Measurements from ENCODE around the gene THY1. TPM values are rescaled to one million over a fixed set of nuclear protein-coding genes. Genes with fewer than 3 reads are reported as not detected.

Gene THY1
- total RNA-seq, 2 experiments from 2014 or later: not detected

DNA sequence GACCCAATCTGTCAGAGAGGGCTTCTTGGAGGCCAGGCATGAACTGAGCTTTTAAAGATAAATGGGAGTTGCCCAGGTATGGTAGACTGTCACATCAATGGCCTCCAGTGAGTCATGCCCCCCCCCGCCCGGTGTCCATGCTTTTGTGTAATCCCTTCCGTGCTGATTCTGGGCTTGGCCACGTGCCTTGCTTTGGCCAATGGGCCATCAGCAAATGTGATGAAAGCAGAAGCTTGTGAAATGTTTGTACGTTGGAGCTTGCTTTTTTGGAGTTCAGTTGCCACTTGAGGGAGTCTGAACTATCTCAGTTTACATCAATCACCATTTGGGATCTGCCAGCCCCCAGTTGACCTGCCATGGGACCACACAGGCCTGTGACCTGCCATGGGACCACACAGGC, 4.3 kb upstream of the THY1 start:
- H2AFZ ChIP-seq (ENCODE audit: low read length): no peak overlapping the region
- no peak overlapping the region for H3K4me3 ChIP-seq (ENCODE audit: low read depth, low read length, poor library complexity, severe bottlenecking)
- ChIA-PET CTCF (ENCODE audit: unreplicated experiment) (no interaction called here), POLR2A (interaction anchor here (0.7 to 1.4 kb wide), 2 partner anchors 10 to 11 kb away, joined by 3 read pairs; no protein-coding TSS in a partner anchor)
- intact Hi-C loops (cut with micrococcal nuclease; ENCODE audit: unreplicated experiment): no loop called here
- no peaks in the 10 kb centered on the region for H3K36me3 ChIP-seq (ENCODE audit: insufficient read depth, low read length)
- no peaks in the 10 kb centered on the region for H3K9me2 ChIP-seq (ENCODE audit: insufficient read depth, low read length)
- H3K9me3 ChIP-seq (ENCODE audit: low read length): no peaks in the 10 kb centered on the region; the same call in 1 of the 2 replicates
- no peaks in the 10 kb centered on the region for H3K79me2 ChIP-seq (ENCODE audit: insufficient read depth, low read depth, low read length)
- H3K27ac ChIP-seq (ENCODE audit: low read depth, low read length, poor library complexity, severe bottlenecking): no peak overlapping the region
- BruUV-seq (replicated peaks): no TSS peak
- H3K4me2 ChIP-seq (ENCODE audit: low read length): no peak overlapping the region
- DNase-seq (ENCODE audit: low spot score): no peak
- H4K20me1 ChIP-seq (ENCODE audit: insufficient read depth, low read length): no peaks in the 10 kb centered on the region
- H3K4me1 ChIP-seq (ENCODE audit: insufficient read depth, low read length, poor library complexity, severe bottlenecking): no peaks in the 10 kb centered on the region
- TF ChIP-seq, protein P1, sequence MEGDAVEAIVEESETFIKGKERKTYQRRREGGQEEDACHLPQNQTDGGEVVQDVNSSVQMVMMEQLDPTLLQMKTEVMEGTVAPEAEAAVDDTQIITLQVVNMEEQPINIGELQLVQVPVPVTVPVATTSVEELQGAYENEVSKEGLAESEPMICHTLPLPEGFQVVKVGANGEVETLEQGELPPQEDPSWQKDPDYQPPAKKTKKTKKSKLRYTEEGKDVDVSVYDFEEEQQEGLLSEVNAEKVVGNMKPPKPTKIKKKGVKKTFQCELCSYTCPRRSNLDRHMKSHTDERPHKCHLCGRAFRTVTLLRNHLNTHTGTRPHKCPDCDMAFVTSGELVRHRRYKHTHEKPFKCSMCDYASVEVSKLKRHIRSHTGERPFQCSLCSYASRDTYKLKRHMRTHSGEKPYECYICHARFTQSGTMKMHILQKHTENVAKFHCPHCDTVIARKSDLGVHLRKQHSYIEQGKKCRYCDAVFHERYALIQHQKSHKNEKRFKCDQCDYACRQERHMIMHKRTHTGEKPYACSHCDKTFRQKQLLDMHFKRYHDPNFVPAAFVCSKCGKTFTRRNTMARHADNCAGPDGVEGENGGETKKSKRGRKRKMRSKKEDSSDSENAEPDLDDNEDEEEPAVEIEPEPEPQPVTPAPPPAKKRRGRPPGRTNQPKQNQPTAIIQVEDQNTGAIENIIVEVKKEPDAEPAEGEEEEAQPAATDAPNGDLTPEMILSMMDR (conservative IDR thresholded peaks at IDR 0.05; ENCODE audit: low read length): no peak

GRCh38 chr11:119426142-119426541, 3.2 kb upstream of the THY1 start:
- intact Hi-C loops (cut with micrococcal nuclease; ENCODE audit: unreplicated experiment): no loop called here
- Histone ChIP-seq H3K4me1 (ENCODE audit: insufficient read depth, low read length, poor library complexity, severe bottlenecking) (no peaks in the 10 kb centered on the region), H3K36me3 (ENCODE audit: insufficient read depth, low read length) (no peaks in the 10 kb centered on the region), H3K9me2 (ENCODE audit: insufficient read depth, low read length) (no peaks in the 10 kb centered on the region), H3K9me3 (ENCODE audit: low read length) (no peaks in the 10 kb centered on the region; the same call in 1 of the 2 replicates), H2AFZ (ENCODE audit: low read length) (no peak overlapping the region), H4K20me1 (ENCODE audit: insufficient read depth, low read length) (no peaks in the 10 kb centered on the region), H3K4me3 (ENCODE audit: low read depth, low read length, poor library complexity, severe bottlenecking) (no peak overlapping the region), H3K27ac (ENCODE audit: low read depth, low read length, poor library complexity, severe bottlenecking) (no peak overlapping the region), H3K4me2 (ENCODE audit: low read length) (no peak overlapping the region), H3K79me2 (ENCODE audit: insufficient read depth, low read depth, low read length) (no peaks in the 10 kb centered on the region)
- POLR2A ChIA-PET: interaction anchor here (0.9 to 1.2 kb wide), 3 partner anchors 14 to 28 kb away, joined by 3 read pairs; no protein-coding TSS in a partner anchor
- BruUV-seq (replicated peaks): no TSS peak
- CTCF ChIA-PET (ENCODE audit: unreplicated experiment): no interaction called here
- no peak for DNase-seq (ENCODE audit: low spot score)
- TF ChIP-seq, protein P1 (conservative IDR thresholded peaks at IDR 0.05; ENCODE audit: low read length): no peak
- TF ChIP-seq EZH2phosphoT487 (IDR thresholded peaks at IDR 0.05; ENCODE audit: borderline replicate concordance, low read depth, low read length): no peak

DNA sequence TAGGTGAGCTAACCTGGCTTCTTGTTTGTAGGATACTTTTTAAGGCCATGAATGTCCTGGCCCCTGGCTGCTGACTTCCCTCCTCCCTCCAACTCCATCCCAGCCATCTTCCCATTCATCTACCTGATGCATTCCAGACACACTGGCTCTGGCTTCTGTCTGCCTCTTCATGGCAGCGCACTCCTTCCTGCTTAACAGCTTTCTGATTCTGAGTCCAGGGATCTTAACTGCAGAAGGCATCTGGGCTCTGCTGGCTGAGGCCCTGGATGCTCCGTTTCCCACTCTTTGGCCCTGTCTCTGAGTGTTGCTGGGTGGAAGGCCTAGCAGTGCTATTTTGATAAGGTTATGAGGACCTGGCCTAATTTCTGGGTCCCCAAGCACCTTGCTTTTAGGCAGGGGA, 1.8 kb upstream of the THY1 start:
- Histone ChIP-seq H4K20me1 (ENCODE audit: insufficient read depth, low read length) (no peaks in the 10 kb centered on the region), H2AFZ (ENCODE audit: low read length) (no peak overlapping the region), H3K27ac (ENCODE audit: low read depth, low read length, poor library complexity, severe bottlenecking) (no peak overlapping the region), H3K4me3 (ENCODE audit: low read depth, low read length, poor library complexity, severe bottlenecking) (no peak overlapping the region), H3K4me1 (ENCODE audit: insufficient read depth, low read length, poor library complexity, severe bottlenecking) (no peaks in the 10 kb centered on the region), H3K9me3 (ENCODE audit: low read length) (no peaks in the 10 kb centered on the region; the same call in 1 of the 2 replicates), H3K79me2 (ENCODE audit: insufficient read depth, low read depth, low read length) (no peaks in the 10 kb centered on the region), H3K4me2 (ENCODE audit: low read length) (no peak overlapping the region), H3K36me3 (ENCODE audit: insufficient read depth, low read length) (no peaks in the 10 kb centered on the region), H3K9me2 (ENCODE audit: insufficient read depth, low read length) (no peaks in the 10 kb centered on the region)
- TF ChIP-seq, protein P1 (conservative IDR thresholded peaks at IDR 0.05; ENCODE audit: low read length): no peak
- intact Hi-C loops (cut with micrococcal nuclease; ENCODE audit: unreplicated experiment): no loop called here
- CTCF ChIA-PET (ENCODE audit: unreplicated experiment): no interaction called here
- no TSS peak for BruUV-seq (replicated peaks)
- POLR2A ChIA-PET: interaction anchor here (0.6 kb wide), 1 partner anchor 8 kb away, joined by 3 read pairs; no protein-coding TSS in a partner anchor
- DNase-seq (ENCODE audit: low spot score): no peak

Measured in OCI-LY7 (cell line).